Astrocyte of the cerebellum (primary cell): ENCODE results near the gene MTCH1.

Experiments
- DNase-seq: peaks from one replicate; pipeline ENCODE4 v3.0.0-alpha.2; 2011; ENCODE audit warnings: low read depth
- H3K4me3 ChIP-seq: 2 replicates; pipeline ENCODE4 v1.5.1; 2011; ENCODE audit warnings: mild to moderate bottlenecking, low read depth, low read length, moderate library complexity
- CTCF ChIP-seq: IDR thresholded peaks from 2 replicates; pipeline ENCODE4 v1.5.1; 2012; ENCODE audit warnings: low read length, low read depth, moderate library complexity, mild to moderate bottlenecking; ENCODE audit errors: missing control alignments
- in situ Hi-C: cut with HindIII; loops from 2 replicates; pipeline ENCODE4 v1.10.0; 2017; ENCODE audit warnings: low sequenced_read_pairs

The MTCH1 gene

GRCh38 chr6:36976007-36976264 is 10.1 kb downstream of the MTCH1 start:
- no peak overlapping the region for H3K4me3 ChIP-seq
- no peak for TF ChIP-seq CTCF
- in situ Hi-C loops, result no loop called here
- no peak for DNase-seq

DNA sequence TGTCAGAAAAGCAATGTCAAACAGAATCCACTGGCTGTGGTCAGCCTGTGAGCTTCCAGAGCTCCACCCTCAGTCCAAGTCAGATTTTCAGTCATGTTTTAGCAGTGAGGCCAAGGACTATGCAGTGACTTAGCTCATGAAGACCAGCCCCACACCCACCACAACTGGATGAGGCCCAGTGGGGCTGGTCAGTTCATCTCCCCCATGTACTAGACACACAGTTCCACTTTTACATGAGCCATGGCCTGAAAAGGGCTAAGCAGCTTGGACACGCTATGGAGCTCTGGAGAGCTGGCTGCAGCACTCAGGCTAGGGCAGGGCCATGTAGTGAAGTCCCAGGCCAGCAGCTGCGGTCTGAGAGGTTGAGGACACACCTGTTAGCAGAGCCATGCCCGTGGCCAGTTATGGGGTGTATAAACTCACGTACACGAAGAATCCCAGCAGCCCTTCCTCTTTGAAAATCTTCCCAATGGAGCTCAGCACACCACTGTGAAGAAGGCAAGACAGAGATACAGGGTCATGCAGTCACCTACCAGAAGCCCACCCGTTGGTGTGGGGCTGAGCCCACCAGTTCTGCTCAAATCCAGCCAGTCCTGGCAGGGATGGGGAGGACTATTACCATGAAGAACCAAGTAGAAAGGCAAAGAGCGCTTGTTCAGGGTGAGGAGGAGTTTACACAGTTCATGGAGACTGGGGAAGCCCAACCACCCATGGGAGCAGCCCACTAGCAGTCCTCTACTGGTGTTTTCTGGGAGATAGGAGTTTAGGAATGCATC is 10.6 kb downstream of the MTCH1 start:
- no peak for TF ChIP-seq CTCF
- no peak overlapping the region for H3K4me3 ChIP-seq
- DNase-seq, result no peak
- in situ Hi-C loops, result no loop called here

DNA sequence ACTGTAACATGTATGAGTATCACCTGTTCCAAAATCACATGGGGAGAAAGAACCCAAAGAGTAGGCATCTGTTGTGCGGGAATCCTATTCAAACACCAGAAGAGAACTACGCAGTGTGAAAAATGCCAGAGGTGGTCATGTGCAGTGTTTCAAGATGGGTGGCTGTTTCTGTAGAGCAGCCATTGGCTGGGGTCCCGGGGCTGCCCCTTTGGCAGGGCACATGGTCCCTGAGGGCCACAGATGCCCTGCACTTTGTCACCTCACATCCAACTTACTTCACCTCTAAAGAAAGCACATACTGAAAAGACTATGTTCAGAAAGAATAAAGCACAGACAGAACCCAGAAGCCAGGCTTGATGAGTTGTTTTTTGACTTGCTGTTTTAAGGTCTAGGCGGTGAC is 12.3 kb downstream of the MTCH1 start:
- TF ChIP-seq CTCF, result no peak
- in situ Hi-C loops, result no loop called here
- no peak overlapping the region for H3K4me3 ChIP-seq
- DNase-seq, result no peak

DNA sequence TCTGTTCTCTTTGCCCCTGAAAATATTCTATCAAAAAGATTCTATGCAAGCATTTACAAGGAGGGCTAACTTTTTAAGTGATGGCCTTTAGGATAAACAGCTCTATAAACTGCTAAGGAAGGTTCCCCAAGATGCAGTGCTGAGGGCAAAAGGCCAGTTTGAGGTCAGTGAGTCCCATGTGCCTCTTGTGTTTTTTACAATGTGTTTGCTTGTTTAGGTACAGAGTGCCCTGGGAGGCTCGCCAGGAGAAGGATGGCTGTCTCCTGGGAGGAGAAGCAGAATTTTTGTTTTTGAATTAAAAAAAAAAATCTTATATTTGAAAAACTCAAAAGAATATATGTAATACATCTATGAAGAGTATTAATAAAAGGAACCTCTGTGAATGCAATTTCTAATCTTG is 12.8 kb downstream of the MTCH1 start:
- in situ Hi-C loops, result no loop called here
- no peak for DNase-seq
- no peak for TF ChIP-seq CTCF
- H3K4me3 ChIP-seq, result no peak overlapping the region

DNA sequence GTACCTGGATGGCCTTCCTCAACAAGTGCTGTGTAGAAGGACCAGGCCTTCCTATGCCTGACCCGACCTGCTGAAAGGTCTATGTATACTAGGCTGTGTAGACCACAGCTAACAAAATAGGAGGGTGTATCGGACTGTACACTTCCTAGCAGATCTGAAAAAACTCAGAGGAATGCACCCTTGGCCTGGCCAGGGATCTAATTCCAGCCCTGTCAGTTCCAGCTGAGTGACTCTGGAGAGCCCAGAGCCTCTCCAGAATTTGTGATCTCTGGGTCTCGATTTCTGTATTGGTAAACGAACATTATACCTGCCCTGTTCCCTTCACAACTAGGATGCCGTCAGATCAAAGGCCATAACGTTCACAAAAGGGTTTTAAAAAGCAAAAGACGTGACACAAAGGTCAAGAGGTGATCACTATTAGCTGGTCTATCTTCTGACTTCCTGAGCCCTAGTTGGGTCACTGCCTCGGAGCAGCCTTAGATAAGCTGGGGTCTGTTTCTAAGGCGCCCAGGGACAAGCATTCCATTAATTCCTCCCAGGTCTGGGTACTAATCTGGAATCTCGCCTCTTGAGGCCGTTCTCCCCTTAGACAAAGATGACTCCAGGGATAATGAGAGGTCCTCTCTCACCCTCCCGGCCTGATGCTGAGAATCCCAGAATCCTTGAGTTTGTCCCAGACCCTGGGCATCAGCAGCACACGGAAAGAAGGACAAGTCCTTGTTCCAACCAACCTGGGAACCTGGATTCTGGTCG is 13.9 kb downstream of the MTCH1 start:
- in situ Hi-C loops, result no loop called here
- DNase-seq, result no peak
- H3K4me3 ChIP-seq, result no peak overlapping the region
- no peak for TF ChIP-seq CTCF

DNA sequence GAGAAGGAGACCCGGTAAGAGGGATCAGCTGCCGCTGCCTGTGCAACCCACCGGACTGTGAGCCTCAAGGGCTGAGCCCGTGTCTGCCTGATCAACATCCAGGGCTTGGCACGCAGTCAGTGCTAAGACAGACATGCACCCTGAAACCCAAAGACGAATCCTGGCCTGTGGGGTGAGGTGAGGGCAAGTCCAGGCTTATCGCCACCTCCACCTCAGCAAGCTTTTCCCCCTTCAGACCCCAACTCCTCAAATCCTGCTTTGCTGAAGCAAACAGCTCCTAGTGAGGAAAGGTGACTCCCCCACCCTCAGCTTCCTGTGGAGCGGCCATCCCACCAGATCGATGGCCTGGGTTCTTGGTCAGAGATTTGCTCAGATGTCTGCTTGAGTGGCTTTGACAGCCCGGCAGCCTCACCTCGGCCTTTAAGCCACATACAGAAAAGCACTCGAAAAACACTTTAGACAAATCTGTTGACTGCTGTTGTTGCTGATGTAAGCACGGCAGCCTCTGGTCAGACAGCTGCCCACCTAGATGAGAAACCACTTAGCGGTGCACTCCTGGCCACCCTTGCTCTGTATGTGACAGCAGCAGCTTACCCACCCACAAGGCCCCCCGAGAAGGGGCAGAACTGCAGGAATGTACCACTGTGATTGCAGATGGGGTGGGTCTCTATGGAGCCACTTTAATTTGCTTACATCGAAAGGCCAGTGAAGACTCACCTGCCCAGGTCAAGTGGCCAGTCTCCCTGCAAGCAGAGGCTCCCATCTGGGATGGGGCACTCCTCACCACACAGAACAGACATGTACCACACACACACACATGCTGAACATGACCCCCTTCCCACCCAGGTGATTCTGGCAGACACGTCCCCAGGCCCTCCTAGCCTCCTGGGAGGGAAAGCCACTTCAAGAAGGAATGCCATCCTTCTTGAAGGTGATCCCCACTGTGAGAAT is 14.8 kb downstream of the MTCH1 start:
- in situ Hi-C loops, result no loop called here
- no peak overlapping the region for H3K4me3 ChIP-seq
- no peak for DNase-seq
- TF ChIP-seq CTCF, result no peak
